ENCODE measurements around the gene SERPINB4.

GRCh38 chr18:63689064-63689463 lies 45.0 kb upstream of the SERPINB4 start:
- TF ChIP-seq CTCF (IDR thresholded peaks at IDR 0.05; ENCODE audit: insufficient read depth, low read length, poor library complexity, severe bottlenecking) = no peak
- TF ChIP-seq EZH2phosphoT487 (conservative IDR thresholded peaks at IDR 0.05; ENCODE audit: low read length) = no peak
